SK-N-SH (cell line): Measurements from ENCODE around the gene FGGY. TPM values are rescaled to one million over a fixed set of nuclear protein-coding genes. Genes with fewer than 3 reads are reported as not detected.

Experiments used
- CTCF ChIA-PET: fragments of 300-600, 350-600 bp; formaldehyde crosslinking; extraction: SDS; loops from one replicate; lab custom pipeline; 2021; lab: Yijun Ruan, JAX
- POLR2A ChIA-PET: fragments of 350-600 bp; sonication (Branson Sonifier 250); formaldehyde crosslinking; extraction: SDS; loops from one replicate; lab custom pipeline; 2020; ENCODE audit warnings: antibody characterized with exemption, inconsistent platforms; lab: Yijun Ruan, JAX
- DNase-seq: peaks from one replicate; pipeline ENCODE4 v3.0.0; 2012
- H2AFZ ChIP-seq: fragments of 200-600 bp; sonication (generic); 2 replicates; pipeline ENCODE4 v1.8.1; 2016; ENCODE audit warnings: antibody characterized with exemption, mild to moderate bottlenecking, low read depth
- H3F3A ChIP-seq: fragments of 200-600 bp; sonication (generic); replicated peaks from 2 replicates; pipeline ENCODE3; 2016; ENCODE audit warnings: antibody characterized with exemption, mild to moderate bottlenecking; ENCODE audit not compliant: insufficient read depth
- H3K27ac ChIP-seq, 2 experiments: fragments of 200-500 bp in 1 of 2; fragments of 200-600 bp in 1 of 2; sonication (Bioruptor generic) in 1 of 2; sonication (generic), shearing (Covaris generic) in 1 of 2; 2 replicates each; pipeline versions ENCODE4 v1.5.1 to v1.6.1; 2014 to 2016; ENCODE audit warnings: low read depth in 2 of 2, inconsistent platforms in 1 of 2, low read length in 1 of 2, mild to moderate bottlenecking in 1 of 2, mixed read lengths in 1 of 2
- H3K27me3 ChIP-seq: fragments of 200-600 bp; sonication (generic), shearing (Covaris generic); 2 replicates; pipeline ENCODE4 v1.6.1; 2016; ENCODE audit warnings: mixed run types; ENCODE audit not compliant: insufficient read depth
- H3K36me3 ChIP-seq, 2 experiments: fragments of 200-500 bp in 1 of 2; fragments of 200-600 bp in 1 of 2; sonication (Bioruptor generic) in 1 of 2; sonication (generic) in 1 of 2; replicated peaks in 1 of 2; 2 replicates each; pipeline versions ENCODE3 to v1.5.1; 2014 to 2016; ENCODE audit warnings: low read length in 1 of 2, mild to moderate bottlenecking in 1 of 2; ENCODE audit not compliant: insufficient read depth in 2 of 2, control insufficient read depth in 1 of 2
- H3K4me1 ChIP-seq, 2 experiments: fragments of 200-500 bp in 1 of 2; fragments of 200-600 bp in 1 of 2; sonication (Bioruptor generic) in 1 of 2; sonication (generic), shearing (Covaris generic) in 1 of 2; 2 replicates each; pipeline versions ENCODE4 v1.5.1 to v1.6.1; 2014 to 2016; ENCODE audit warnings: low read depth in 1 of 2, low read length in 1 of 2, mixed run types in 1 of 2; ENCODE audit not compliant: insufficient read depth in 2 of 2, control insufficient read depth in 1 of 2
- H3K4me2 ChIP-seq: fragments of 200-600 bp; sonication (generic), shearing (Covaris generic); 2 replicates; pipeline ENCODE4 v1.6.1; 2017; ENCODE audit warnings: mixed run types
- H3K4me3 ChIP-seq, 2 experiments: fragments of 200-500 bp in 1 of 2; fragments of 200-600 bp in 1 of 2; sonication (Bioruptor generic) in 1 of 2; sonication (generic), shearing (Covaris generic) in 1 of 2; 2 replicates each; pipeline versions ENCODE4 v1.5.1 to v1.8.1; 2014 to 2016; ENCODE audit warnings: low read depth in 2 of 2, inconsistent platforms in 1 of 2, low read length in 1 of 2, mild to moderate bottlenecking in 1 of 2, mixed read lengths in 1 of 2, moderate library complexity in 1 of 2
- H3K79me2 ChIP-seq: fragments of 200-600 bp; sonication (generic); 2 replicates; pipeline ENCODE4 v1.8.1; 2017; ENCODE audit warnings: mild to moderate bottlenecking; ENCODE audit not compliant: insufficient read depth
- H3K9ac ChIP-seq: fragments of 200-600 bp; sonication (generic); 2 replicates; pipeline ENCODE4 v1.6.1; 2017; ENCODE audit warnings: mixed run types
- H3K9me2 ChIP-seq: fragments of 200-600 bp; sonication (generic); 2 replicates; pipeline ENCODE4 v1.6.1; 2017; ENCODE audit warnings: mixed run types
- H3K9me3 ChIP-seq: fragments of 200-600 bp; sonication (generic); 2 replicates; pipeline ENCODE4 v1.6.1; 2017; ENCODE audit warnings: mixed run types, mild to moderate bottlenecking, moderate library complexity
- H4K20me1 ChIP-seq: fragments of 200-600 bp; sonication (generic); 2 replicates; pipeline ENCODE4 v1.6.1; 2017; ENCODE audit warnings: mild to moderate bottlenecking, mixed run types; ENCODE audit not compliant: insufficient read depth
- CHD2 ChIP-seq: fragments of 150-350 bp; IDR thresholded peaks from 2 replicates; pipeline ENCODE4 v1.6.1; 2018; ENCODE audit warnings: low read length; ENCODE audit not compliant: partially characterized antibody
- CTCF ChIP-seq: fragments of 200-600 bp; sonication (generic); IDR thresholded peaks from 2 replicates; pipeline ENCODE4 v1.6.1; 2017; ENCODE audit warnings: antibody characterized with exemption, mild to moderate bottlenecking, moderate library complexity
- ELF1 ChIP-seq: IDR thresholded peaks from 2 replicates; pipeline ENCODE4 v1.4.0; 2012
- EP300 ChIP-seq, 2 experiments: IDR thresholded peaks; 2 replicates each; pipeline versions ENCODE4 v1.4.0 to v1.6.1; 2012; ENCODE audit warnings: borderline replicate concordance in 1 of 2, low read depth in 1 of 2, low read length in 1 of 2
- EZH2phosphoT487 ChIP-seq: fragments of 200-600 bp; sonication (generic); IDR thresholded peaks from 2 replicates; pipeline ENCODE4 v1.6.1; 2017; ENCODE audit warnings: low read depth, mixed run types, mild to moderate bottlenecking, antibody characterized with exemption, moderate library complexity, borderline replicate concordance
- FOXM1 ChIP-seq: IDR thresholded peaks from 2 replicates; pipeline ENCODE4 v1.4.0; 2012; ENCODE audit warnings: low read depth, mild to moderate bottlenecking
- GATA2 ChIP-seq: sonication (generic); formaldehyde crosslinking; IDR thresholded peaks from 2 replicates; pipeline ENCODE4 v1.5.0; 2020; ENCODE audit warnings: mild to moderate bottlenecking, missing genetic modification reagents
- MEF2A ChIP-seq: IDR thresholded peaks from 2 replicates; pipeline ENCODE4 v1.4.0; 2012; ENCODE audit warnings: low read depth, borderline replicate concordance
- MXI1 ChIP-seq: IDR thresholded peaks from 2 replicates; pipeline ENCODE4 v1.6.1; 2012; ENCODE audit warnings: mild to moderate bottlenecking, low read depth, low read length, improper control_type of control experiment
- NFIC ChIP-seq: IDR thresholded peaks from 2 replicates; pipeline ENCODE4 v1.4.0; 2012; ENCODE audit warnings: borderline replicate concordance
- POLR2AphosphoS5 ChIP-seq: IDR thresholded peaks from 2 replicates; pipeline ENCODE4 v1.6.1; 2012; ENCODE audit warnings: low read depth, low read length
- RAD21 ChIP-seq: IDR thresholded peaks from 2 replicates; pipeline ENCODE4 v1.6.1; 2012; ENCODE audit warnings: mild to moderate bottlenecking, low read length
- SIN3A ChIP-seq: IDR thresholded peaks from 2 replicates; pipeline ENCODE4 v1.6.1; 2012; ENCODE audit warnings: low read depth, mild to moderate bottlenecking, low read length, moderate library complexity, borderline replicate concordance
- SMC3 ChIP-seq: IDR thresholded peaks from 2 replicates; pipeline ENCODE4 v1.6.1; 2012; ENCODE audit warnings: low read depth, low read length, improper control_type of control experiment
- TAF1 ChIP-seq: IDR thresholded peaks from 2 replicates; pipeline ENCODE4 v1.6.1; 2012; ENCODE audit warnings: low read depth, mild to moderate bottlenecking, low read length, moderate library complexity, borderline replicate concordance
- TEAD4 ChIP-seq: IDR thresholded peaks from 2 replicates; pipeline ENCODE4 v1.4.0; 2012; ENCODE audit warnings: mild to moderate bottlenecking, borderline replicate concordance; ENCODE audit not compliant: insufficient read depth
- YY1 ChIP-seq: IDR thresholded peaks from 2 replicates; pipeline ENCODE4 v1.4.0; 2012; ENCODE audit warnings: low read depth, mild to moderate bottlenecking
- WGBS: methylation state at CpG from one replicate; pipeline ENCODE4 v1.1.6; 2017; ENCODE audit warnings: low lambda C conversion rate; 5-methylcytosine and 5-hydroxymethylcytosine counted together
- polyA plus RNA-seq, 3 experiments: library from polyadenylated mRNA; depleted of rRNA; stranded (reverse); fragments of >200 nt; gene quantifications; 2 replicates each; pipeline ENCODE4 v1.2.3, GENCODE V29; 2012
- TF ChIP-seq, protein P1 (sequence below): IDR thresholded peaks from 2 replicates; pipeline ENCODE4 v1.4.0; 2012; ENCODE audit warnings: low read depth, borderline replicate concordance

The FGGY gene
- polyA plus RNA-seq, 1 of the 3 experiments (the other 2 are of a cell fraction): 10.3 TPM

DNA sequence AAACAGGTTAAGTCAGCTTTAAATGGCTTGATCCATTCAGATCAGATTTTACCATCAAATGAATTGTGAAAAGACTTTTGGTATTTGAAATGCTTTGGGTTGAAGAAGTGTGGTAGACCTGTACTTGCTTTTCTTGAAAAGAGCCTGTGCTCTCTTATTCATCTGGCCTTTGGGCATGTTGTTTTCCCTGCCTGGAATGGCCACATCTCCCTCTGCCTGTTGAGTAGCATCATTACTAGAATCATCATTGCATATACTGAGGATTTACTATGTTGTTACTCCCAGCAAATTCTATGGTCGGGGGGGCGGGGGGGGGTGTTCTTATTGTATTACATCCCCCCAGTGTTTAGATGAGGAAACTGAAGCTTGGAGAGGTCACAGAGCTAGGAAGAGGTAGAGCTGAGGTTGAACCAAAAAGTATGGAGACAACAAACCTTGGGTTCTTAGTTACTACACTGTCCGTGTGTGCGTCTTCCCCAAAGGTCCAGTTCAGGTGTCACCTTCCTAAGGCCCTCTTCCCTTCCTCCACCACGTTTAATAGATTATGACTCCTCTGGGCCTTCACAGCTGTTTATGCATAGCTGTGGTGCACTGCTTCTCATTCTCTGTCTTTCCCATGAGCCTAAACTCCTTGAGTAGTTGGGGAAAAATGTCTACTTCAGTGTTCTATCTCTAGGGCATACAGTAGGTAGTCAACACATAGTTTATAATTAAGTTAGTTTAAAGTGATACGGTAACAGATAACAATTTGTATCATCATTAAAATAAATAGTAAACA lies 271.5 kb downstream of the FGGY start:
- no peaks in the 10 kb centered on the region for H4K20me1 ChIP-seq
- TF ChIP-seq SMC3 (peak; percentile 36), CTCF (peak; percentile 15; the same call in 1 of the 2 replicates), RAD21 (peak; percentile 48), GATA2 (CRISPR knock-in tag) (no peak), CHD2 (no peak), EZH2phosphoT487 (no peak), MEF2A (no peak), FOXM1 (no peak), ELF1 (no peak), POLR2AphosphoS5 (no peak), EP300 (IDR thresholded peaks at IDR 0.05; ENCODE audit: borderline replicate concordance in 1 of 2, low read depth in 1 of 2, low read length in 1 of 2) (no peak), YY1 (no peak), TAF1 (no peak)
- TF ChIP-seq, protein P1, sequence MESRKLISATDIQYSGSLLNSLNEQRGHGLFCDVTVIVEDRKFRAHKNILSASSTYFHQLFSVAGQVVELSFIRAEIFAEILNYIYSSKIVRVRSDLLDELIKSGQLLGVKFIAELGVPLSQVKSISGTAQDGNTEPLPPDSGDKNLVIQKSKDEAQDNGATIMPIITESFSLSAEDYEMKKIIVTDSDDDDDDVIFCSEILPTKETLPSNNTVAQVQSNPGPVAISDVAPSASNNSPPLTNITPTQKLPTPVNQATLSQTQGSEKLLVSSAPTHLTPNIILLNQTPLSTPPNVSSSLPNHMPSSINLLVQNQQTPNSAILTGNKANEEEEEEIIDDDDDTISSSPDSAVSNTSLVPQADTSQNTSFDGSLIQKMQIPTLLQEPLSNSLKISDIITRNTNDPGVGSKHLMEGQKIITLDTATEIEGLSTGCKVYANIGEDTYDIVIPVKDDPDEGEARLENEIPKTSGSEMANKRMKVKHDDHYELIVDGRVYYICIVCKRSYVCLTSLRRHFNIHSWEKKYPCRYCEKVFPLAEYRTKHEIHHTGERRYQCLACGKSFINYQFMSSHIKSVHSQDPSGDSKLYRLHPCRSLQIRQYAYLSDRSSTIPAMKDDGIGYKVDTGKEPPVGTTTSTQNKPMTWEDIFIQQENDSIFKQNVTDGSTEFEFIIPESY: no peak
- DNase-seq: no peak
- no peak overlapping the region for H3K4me2 ChIP-seq
- no peak overlapping the region for H3K27ac ChIP-seq
- H3K9me2 ChIP-seq: no peaks in the 10 kb centered on the region
- H3K27me3 ChIP-seq: no peaks in the 10 kb centered on the region
- ChIA-PET POLR2A (no interaction called here), CTCF (interaction anchor here (1.8 kb wide), 1 partner anchor 13 kb away, joined by 6 read pairs; no protein-coding TSS in a partner anchor)
- no peaks in the 10 kb centered on the region for H3K79me2 ChIP-seq
- no peaks in the 10 kb centered on the region for H3K9me3 ChIP-seq
- 83% methylated on average over 6 of the region's 6 CpGs for WGBS
- H3F3A ChIP-seq: peaks cover 3% of the 10 kb centered on the region
- no peaks in the 10 kb centered on the region for H3K4me1 ChIP-seq
- H2AFZ ChIP-seq: no peak overlapping the region
- H3K4me3 ChIP-seq: no peak overlapping the region
- H3K9ac ChIP-seq: no peak overlapping the region
- no peaks in the 10 kb centered on the region for H3K36me3 ChIP-seq

DNA sequence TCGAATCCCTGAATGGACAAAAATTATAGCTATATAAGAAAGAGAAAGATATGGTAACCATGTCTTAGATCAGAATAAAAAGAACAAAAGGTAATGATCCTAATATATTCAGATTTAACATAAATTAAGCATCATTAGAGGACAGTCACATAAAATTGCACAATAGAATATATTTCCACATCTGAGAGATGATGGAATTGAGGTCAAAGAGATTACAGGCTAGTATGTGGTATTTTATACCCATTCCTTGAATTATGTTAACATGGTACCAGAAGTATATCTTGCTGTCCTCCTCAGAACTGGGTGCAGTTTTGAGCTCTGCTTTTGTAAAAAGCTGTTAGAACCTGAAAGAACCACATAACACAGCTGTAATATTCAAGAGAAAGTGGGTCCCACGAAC lies 272.3 kb downstream of the FGGY start:
- H3K4me1 ChIP-seq: no peaks in the 10 kb centered on the region
- CTCF ChIA-PET: interaction anchor here (0.6 to 1.8 kb wide), 4 partner anchors 12 to 280 kb away, joined by 3 to 6 read pairs (median 3); no protein-coding TSS in a partner anchor
- no peaks in the 10 kb centered on the region for H3K27me3 ChIP-seq
- H3K27ac ChIP-seq: no peak overlapping the region
- H3F3A ChIP-seq: peaks cover 3% of the 10 kb centered on the region
- no peaks in the 10 kb centered on the region for H3K79me2 ChIP-seq
- no peaks in the 10 kb centered on the region for H3K36me3 ChIP-seq
- no peaks in the 10 kb centered on the region for H3K9me3 ChIP-seq
- no peak overlapping the region for H3K4me3 ChIP-seq
- 80% methylated on average over 2 of the region's 2 CpGs for whole genome bisulfite sequencing
- no peak overlapping the region for H3K4me2 ChIP-seq
- TF ChIP-seq CHD2 (no peak), TEAD4 (no peak), RAD21 (no peak), EP300 (IDR thresholded peaks at IDR 0.05; ENCODE audit: borderline replicate concordance in 1 of 2, low read depth in 1 of 2, low read length in 1 of 2) (no peak), SIN3A (no peak), NFIC (no peak), SMC3 (no peak), MEF2A (no peak), MXI1 (no peak)
- TF ChIP-seq, all 33 proteins: peak for 0
- no peak for DNase-seq
- POLR2A ChIA-PET: no interaction called here
- H3K9me2 ChIP-seq: no peaks in the 10 kb centered on the region
- H3K9ac ChIP-seq: no peak overlapping the region
- no peak overlapping the region for H2AFZ ChIP-seq
- H4K20me1 ChIP-seq: no peaks in the 10 kb centered on the region
